ENCODE measurements around the gene GTF2F1. TPM values are rescaled to one million over a fixed set of nuclear protein-coding genes. Genes with fewer than 3 reads are reported as not detected.
"Not testable (repeated sequence)": the region's sequence is repeated elsewhere in the genome, so short reads cannot be mapped to it uniquely, and the experiment has no call there.

The GTF2F1 gene
- total RNA-seq, 1 donor: 33.6 TPM

GRCh38 chr19:6412061-6412446, 19.1 kb upstream of the GTF2F1 start:
- TF ChIP-seq CTCF (IDR thresholded peaks at IDR 0.05; ENCODE audit: insufficient read depth, low read length): no peak
- no peak for DNase-seq (ENCODE audit: low read depth)
- no peak overlapping the region for H3K4me3 ChIP-seq (ENCODE audit: low read depth, low read length)

GRCh38 chr19:6409346-6409745, 16.4 kb upstream of the GTF2F1 start:
- no peak for DNase-seq (ENCODE audit: low read depth)
- TF ChIP-seq CTCF (IDR thresholded peaks at IDR 0.05; ENCODE audit: insufficient read depth, low read length): no peak

GRCh38 chr19:6406401-6406800, 13.4 kb upstream of the GTF2F1 start:
- DNase-seq (ENCODE audit: low read depth): no peak
- no peak overlapping the region for H3K4me3 ChIP-seq (ENCODE audit: low read depth, low read length)
- TF ChIP-seq CTCF (IDR thresholded peaks at IDR 0.05; ENCODE audit: insufficient read depth, low read length): no peak

More at GRCh38 chr19:6409346-6409745, 16.4 kb upstream of the GTF2F1 start:
- H3K4me3 ChIP-seq (ENCODE audit: low read depth, low read length): no peak overlapping the region

- no peak for TF ChIP-seq CTCF (IDR thresholded peaks at IDR 0.05; ENCODE audit: insufficient read depth, low read length)
- H3K4me3 ChIP-seq (ENCODE audit: low read depth, low read length): no peak overlapping the region
- DNase-seq (ENCODE audit: low read depth): peak; percentile 57
Observed at GRCh38 chr19:6402837-6403608, 10.1 kb upstream of the GTF2F1 start.

- no peak overlapping the region for H3K4me3 ChIP-seq (ENCODE audit: low read depth, low read length)
- no peak for TF ChIP-seq CTCF (IDR thresholded peaks at IDR 0.05; ENCODE audit: insufficient read depth, low read length)
- no peak for DNase-seq (ENCODE audit: low read depth)
Observed at GRCh38 chr19:6402058-6402457, 9.1 kb upstream of the GTF2F1 start.

- DNase-seq (ENCODE audit: low read depth); H3K4me3 ChIP-seq (ENCODE audit: low read depth, low read length): not testable (repeated sequence)
Observed at GRCh38 chr19:6400062-6400944, 7.3 kb upstream of the GTF2F1 start.

- H3K4me3 ChIP-seq (ENCODE audit: low read depth, low read length): no peak overlapping the region
- no peak for DNase-seq (ENCODE audit: low read depth)
- no peak for TF ChIP-seq CTCF (IDR thresholded peaks at IDR 0.05; ENCODE audit: insufficient read depth, low read length)
Observed at GRCh38 chr19:6396305-6396704, 3.3 kb upstream of the GTF2F1 start.
